GM15510 (cell line): ENCODE measurements around the gene IRGQ.

Source experiments
- POLR2A ChIP-seq: IDR thresholded peaks from 3 replicates; pipeline ENCODE4 v1.6.1; 2011; ENCODE audit warnings: borderline replicate concordance; ENCODE audit not compliant: insufficient read length; ENCODE audit errors: extremely low read depth

The IRGQ gene

GRCh38 chr19:43633520-43633919 lies 37.6 kb upstream of the IRGQ start:
- no peak for TF ChIP-seq POLR2A

GRCh38 chr19:43631491-43631890 lies 35.6 kb upstream of the IRGQ start:
- TF ChIP-seq POLR2A = no peak

- TF ChIP-seq POLR2A = no peak
These were observed 32.9 kb upstream of the IRGQ start for GRCh38 chr19:43628646-43629326.

GRCh38 chr19:43626838-43627237 lies 30.9 kb upstream of the IRGQ start:
- TF ChIP-seq POLR2A = no peak

GRCh38 chr19:43625918-43626579 lies 30.1 kb upstream of the IRGQ start:
- no peak for TF ChIP-seq POLR2A

- no peak for TF ChIP-seq POLR2A
These were observed 29.0 kb upstream of the IRGQ start for GRCh38 chr19:43624933-43625332.

- TF ChIP-seq POLR2A = no peak
These were observed 28.1 kb upstream of the IRGQ start for GRCh38 chr19:43623889-43624670.

GRCh38 chr19:43622956-43623355 lies 27.0 kb upstream of the IRGQ start:
- no peak for TF ChIP-seq POLR2A

- no peak for TF ChIP-seq POLR2A
These were observed 26.1 kb upstream of the IRGQ start for GRCh38 chr19:43622070-43622469.

- TF ChIP-seq POLR2A = no peak
These were observed 24.4 kb upstream of the IRGQ start for GRCh38 chr19:43620061-43621001.

GRCh38 chr19:43619262-43620060 lies 23.5 kb upstream of the IRGQ start, which contains the start of gene ZNF428:
Gene ZNF428 (minus strand): TSS chr19:43619629. CDS start chr19:43614304, 5,325 bp downstream.
- TF ChIP-seq POLR2A = peak; percentile 84

GRCh38 chr19:43618921-43619261 lies 23.0 kb upstream of the IRGQ start:
- no peak for TF ChIP-seq POLR2A

- TF ChIP-seq POLR2A = no peak
These were observed 21.0 kb upstream of the IRGQ start for GRCh38 chr19:43616954-43617353.

- no peak for TF ChIP-seq POLR2A
These were observed 20.4 kb upstream of the IRGQ start for GRCh38 chr19:43616306-43616705.
